GM23338 (cell line): ENCODE measurements around the gene TPPP3. TPM values are rescaled to one million over a fixed set of nuclear protein-coding genes. Genes with fewer than 3 reads are reported as not detected.

Experiments used
- ATAC-seq: fragments of 200-7000 bp; cut with Tn5 transposase; 3 replicates; pipeline ENCODE4 v1.9.1; 2020
- DNase-seq: peaks from one replicate; pipeline ENCODE4 v3.0.0-alpha.2; 2015; ENCODE audit warnings: low spot score
- H2AFZ ChIP-seq: fragments of 200-600 bp; sonication (generic); 2 replicates; pipeline ENCODE4 v1.8.0; 2016; ENCODE audit warnings: antibody characterized with exemption, mild to moderate bottlenecking, moderate library complexity
- H3F3A ChIP-seq: fragments of 200-600 bp; sonication (generic); replicated peaks from 2 replicates; pipeline ENCODE4 v1.8.0; 2017; ENCODE audit warnings: antibody characterized with exemption, mixed run types, low read depth
- H3K27ac ChIP-seq: fragments of 200-600 bp; sonication (generic); 2 replicates; pipeline ENCODE4 v1.6.1; 2016; ENCODE audit warnings: low read depth
- H3K27me3 ChIP-seq: fragments of 200-600 bp; sonication (generic); 2 replicates; pipeline ENCODE4 v1.8.0; 2016; ENCODE audit warnings: mild to moderate bottlenecking, mixed run types, moderate library complexity; ENCODE audit not compliant: insufficient read depth
- H3K36me3 ChIP-seq: fragments of 200-600 bp; sonication (generic); 2 replicates; pipeline ENCODE4 v1.8.0; 2016; ENCODE audit warnings: mild to moderate bottlenecking; ENCODE audit not compliant: insufficient read depth
- H3K4me1 ChIP-seq: fragments of 200-600 bp; sonication (generic); 2 replicates; pipeline ENCODE4 v1.8.0; 2016; ENCODE audit warnings: mild to moderate bottlenecking, moderate library complexity; ENCODE audit not compliant: insufficient read depth
- H3K4me2 ChIP-seq: fragments of 200-600 bp; sonication (generic); 2 replicates; pipeline ENCODE4 v1.7.1; 2017; ENCODE audit warnings: mixed run types
- H3K4me3 ChIP-seq: fragments of 200-600 bp; sonication (generic); 2 replicates; pipeline ENCODE4 v1.6.1; 2016; ENCODE audit warnings: mixed run types
- H3K79me2 ChIP-seq: fragments of 200-600 bp; sonication (generic); replicated peaks from 2 replicates; pipeline ENCODE4 v1.8.0; 2017; ENCODE audit warnings: mild to moderate bottlenecking; ENCODE audit not compliant: insufficient read depth
- H3K9me2 ChIP-seq: fragments of 200-600 bp; sonication (generic); 2 replicates; pipeline ENCODE4 v1.8.0; 2017; ENCODE audit not compliant: insufficient read depth
- H4K20me1 ChIP-seq: fragments of 200-600 bp; sonication (generic); replicated peaks from 2 replicates; pipeline ENCODE4 v1.8.0; 2017; ENCODE audit warnings: mild to moderate bottlenecking; ENCODE audit not compliant: insufficient read depth
- H3K27ac Mint-ChIP-seq: 2 replicates; pipeline ENCODE4 v1.8.0; 2020; ENCODE audit warnings: inconsistent platforms, mild to moderate bottlenecking, moderate library complexity, mixed read lengths
- H3K27me3 Mint-ChIP-seq: 3 replicates; pipeline ENCODE4 v1.8.0; 2022; ENCODE audit warnings: low read depth, mild to moderate bottlenecking, moderate library complexity, mixed read lengths, inconsistent platforms; ENCODE audit not compliant: insufficient read depth, poor library complexity
- H3K36me3 Mint-ChIP-seq: 3 replicates; pipeline ENCODE4 v1.8.0; 2021; ENCODE audit warnings: low read depth, mild to moderate bottlenecking, inconsistent platforms, moderate library complexity, mixed read lengths
- H3K4me1 Mint-ChIP-seq: 3 replicates; pipeline ENCODE4 v1.8.0; 2020; ENCODE audit warnings: mild to moderate bottlenecking, inconsistent platforms, mixed read lengths
- H3K4me3 Mint-ChIP-seq: 3 replicates; pipeline ENCODE4 v1.8.0; 2021; ENCODE audit warnings: moderate library complexity, mild to moderate bottlenecking, inconsistent platforms, mixed read lengths
- H3K9me3 Mint-ChIP-seq: 3 replicates; pipeline ENCODE4 v1.8.0; 2020; ENCODE audit warnings: moderate library complexity, mild to moderate bottlenecking, inconsistent platforms, mixed read lengths
- CREB1 ChIP-seq: fragments of 250-450 bp; sonication (Bioruptor Pico); IDR thresholded peaks from 2 replicates; pipeline ENCODE4 v1.5.0; 2020; ENCODE audit warnings: low read depth, mild to moderate bottlenecking, moderate library complexity
- CTCF ChIP-seq, 2 experiments: fragments of 200-600 bp in 1 of 2; sonication (generic) in 1 of 2; conservative IDR thresholded peaks; 2 replicates each; pipeline versions ENCODE4 v1.5.1 to v1.6.1; 2016 to 2017; ENCODE audit warnings: antibody characterized with exemption in 2 of 2, low read depth in 2 of 2, mild to moderate bottlenecking in 2 of 2, moderate library complexity in 1 of 2
- EZH2 ChIP-seq: fragments of 200-600 bp; sonication (generic); IDR thresholded peaks from one replicate; pipeline ENCODE4 v1.8.0; 2017; ENCODE audit warnings: antibody characterized with exemption, mild to moderate bottlenecking, low read depth; ENCODE audit not compliant: unreplicated experiment
- EZH2phosphoT487 ChIP-seq: fragments of 200-600 bp; sonication (generic); IDR thresholded peaks from one replicate; pipeline ENCODE4 v1.8.1; 2018; ENCODE audit warnings: antibody characterized with exemption; ENCODE audit not compliant: unreplicated experiment
- NANOG ChIP-seq: IDR thresholded peaks from 2 replicates; pipeline ENCODE4 v1.6.1; 2016; ENCODE audit warnings: antibody characterized with exemption, borderline replicate concordance
- POLR2AphosphoS5 ChIP-seq: IDR thresholded peaks from 2 replicates; pipeline ENCODE4 v1.6.1; 2016; ENCODE audit warnings: antibody characterized with exemption, low read depth
- REST ChIP-seq: IDR thresholded peaks from one replicate; pipeline ENCODE4 v1.6.1; 2018; ENCODE audit warnings: antibody characterized with exemption; ENCODE audit not compliant: unreplicated experiment
- STAT1 ChIP-seq: IDR thresholded peaks from one replicate; pipeline ENCODE4 v1.6.1; 2016; ENCODE audit warnings: antibody characterized with exemption; ENCODE audit not compliant: unreplicated experiment
- ZNF114 ChIP-seq: fragments of 250-450 bp; sonication (Bioruptor Pico); IDR thresholded peaks from 2 replicates; pipeline ENCODE4 v1.5.0; 2020; ENCODE audit warnings: mild to moderate bottlenecking, moderate library complexity
- ZNF331 ChIP-seq: fragments of 250-450 bp; sonication (Bioruptor Pico); IDR thresholded peaks from 2 replicates; pipeline ENCODE4 v1.5.0; 2020; ENCODE audit warnings: low read depth, mild to moderate bottlenecking, moderate library complexity
- ZNF462 ChIP-seq: fragments of 250-450 bp; sonication (Bioruptor Pico); IDR thresholded peaks from 2 replicates; pipeline ENCODE4 v1.5.0; 2020; ENCODE audit warnings: mild to moderate bottlenecking, moderate library complexity
- polyA plus RNA-seq: library from polyadenylated mRNA; unstranded; fragments of >200 nt; fragmentation: Nextera tagmentation; extraction: Ambion mirVana; gene quantifications from 2 replicates; pipeline ENCODE4 v1.2.1, GENCODE V29; 2016
- total RNA-seq: library from RNA; depleted of rRNA; stranded (reverse); fragments of >200 nt; shearing (Covaris generic); gene quantifications from 2 replicates; pipeline ENCODE4 v1.2.3, GENCODE V29; 2014

Gene TPPP3
- total and polyA plus RNA-seq, 2 experiments from 2014 or later, result 0.26 to 0.28 TPM

GRCh38 chr16:67345401-67345800, 47.9 kb downstream of the TPPP3 start (continued):
- no peak for TF ChIP-seq REST
- TF ChIP-seq ZNF114 (CRISPR knock-in tag), result no peak
- no peak for TF ChIP-seq EZH2phosphoT487
- TF ChIP-seq POLR2AphosphoS5, result no peak
- no peak for TF ChIP-seq NANOG
- TF ChIP-seq ZNF331 (CRISPR knock-in tag), result no peak
- no peak for TF ChIP-seq CTCF (conservative IDR thresholded peaks at IDR 0.05; ENCODE audit: low read depth in 2 of 2)
- TF ChIP-seq STAT1, result no peak
- TF ChIP-seq EZH2, result no peak
- TF ChIP-seq CREB1, result no peak

- no peak for ATAC-seq
- H3K4me2 ChIP-seq, result no peak overlapping the region
- Mint-ChIP-seq H3K9me3 (no peaks in the 10 kb centered on the region), H3K27ac (no peak overlapping the region), H3K27me3 (peaks cover 2% of the 10 kb centered on the region), H3K4me3 (no peak overlapping the region), H3K4me1 (no peaks in the 10 kb centered on the region), H3K36me3 (no peaks in the 10 kb centered on the region)
- no peaks in the 10 kb centered on the region for H3K4me1 ChIP-seq
- no peaks in the 10 kb centered on the region for H4K20me1 ChIP-seq
- H3F3A ChIP-seq, result no peaks in the 10 kb centered on the region
- H3K4me3 ChIP-seq, result no peak overlapping the region
- no peaks in the 10 kb centered on the region for H3K79me2 ChIP-seq
- H3K27ac ChIP-seq, result no peak overlapping the region
- H3K27me3 ChIP-seq, result no peaks in the 10 kb centered on the region; the same call in 1 of the 2 replicates
- H3K36me3 ChIP-seq, result no peaks in the 10 kb centered on the region
- DNase-seq, result no peak
- no peak overlapping the region for H2AFZ ChIP-seq
- no peaks in the 10 kb centered on the region for H3K9me2 ChIP-seq
- no peak for TF ChIP-seq ZNF114 (CRISPR knock-in tag)
- no peak for TF ChIP-seq ZNF462 (CRISPR knock-in tag)
- no peak for TF ChIP-seq EZH2
- TF ChIP-seq REST, result no peak
- no peak for TF ChIP-seq POLR2AphosphoS5
Observed at GRCh38 chr16:67342616-67343015, 50.7 kb downstream of the TPPP3 start.
